HepG2 (cell line): ENCODE measurements around the gene MLN. TPM values are rescaled to one million over a fixed set of nuclear protein-coding genes. Genes with fewer than 3 reads are reported as not detected.

Source experiments
- FOXK1 ChIP-seq: sonication (generic); formaldehyde crosslinking; IDR thresholded peaks from 2 replicates; pipeline ENCODE4 v1.4.0; 2020; ENCODE audit warnings: low read depth, missing genetic modification reagents, borderline replicate concordance
- HDAC1 ChIP-seq: sonication (generic); formaldehyde crosslinking; IDR thresholded peaks from 2 replicates; pipeline ENCODE4 v1.5.1; 2020; ENCODE audit warnings: mild to moderate bottlenecking, missing genetic modification reagents
- HDAC2 ChIP-seq: sonication (generic); formaldehyde crosslinking; IDR thresholded peaks from 2 replicates; pipeline ENCODE4 v1.4.0; 2020; ENCODE audit warnings: missing genetic modification reagents
- HDAC6 ChIP-seq: fragments of 200-600 bp; sonication (generic); IDR thresholded peaks from 2 replicates; pipeline ENCODE4 v1.7.0; 2017; ENCODE audit warnings: mild to moderate bottlenecking, antibody characterized with exemption, low read length, low read depth
- HIVEP1 ChIP-seq: sonication (generic); formaldehyde crosslinking; IDR thresholded peaks from 2 replicates; pipeline ENCODE4 v1.4.0; 2020; ENCODE audit warnings: mild to moderate bottlenecking, missing genetic modification reagents
- PRPF4 ChIP-seq: fragments of 200-400 bp; formaldehyde crosslinking; IDR thresholded peaks from 2 replicates; pipeline ENCODE4 v1.6.1; 2016; ENCODE audit warnings: low read length, low read depth; ENCODE audit not compliant: poor library complexity, severe bottlenecking
- SRY ChIP-seq: sonication (generic); formaldehyde crosslinking; IDR thresholded peaks from 2 replicates; pipeline ENCODE4 v1.8.0; 2022; ENCODE audit warnings: mild to moderate bottlenecking, missing genetic modification reagents
- ZBTB1 ChIP-seq: sonication (generic); formaldehyde crosslinking; IDR thresholded peaks from 2 replicates; pipeline ENCODE4 v1.4.0; 2020; ENCODE audit warnings: missing genetic modification reagents, borderline replicate concordance
- ZBTB7B ChIP-seq: sonication (generic); formaldehyde crosslinking; IDR thresholded peaks from 2 replicates; pipeline ENCODE4 v1.4.0; 2020; ENCODE audit warnings: missing genetic modification reagents
- ZNF501 ChIP-seq: sonication (generic); formaldehyde crosslinking; IDR thresholded peaks from 2 replicates; pipeline ENCODE4 v1.5.1; 2020; ENCODE audit warnings: mild to moderate bottlenecking, moderate library complexity, missing genetic modification reagents
- ZNF572 ChIP-seq: sonication (generic); formaldehyde crosslinking; IDR thresholded peaks from 2 replicates; pipeline ENCODE4 v1.5.1; 2020; ENCODE audit warnings: mild to moderate bottlenecking, missing genetic modification reagents
- ZNF616 ChIP-seq: sonication (generic); formaldehyde crosslinking; IDR thresholded peaks from 2 replicates; pipeline ENCODE4 v1.5.0; 2020; ENCODE audit warnings: low read depth, mild to moderate bottlenecking, missing genetic modification reagents
- ZNF709 ChIP-seq: sonication (generic); formaldehyde crosslinking; IDR thresholded peaks from 2 replicates; pipeline ENCODE4 v1.5.0; 2020; ENCODE audit warnings: mild to moderate bottlenecking, missing genetic modification reagents
- ZNF878 ChIP-seq: sonication (generic); formaldehyde crosslinking; IDR thresholded peaks from 2 replicates; pipeline ENCODE4 v1.8.1; 2023; ENCODE audit warnings: mild to moderate bottlenecking, missing genetic modification reagents, moderate library complexity
- ZNF879 ChIP-seq: sonication (generic); formaldehyde crosslinking; IDR thresholded peaks from 2 replicates; pipeline ENCODE4 v1.8.1; 2023; ENCODE audit warnings: missing genetic modification reagents
- polyA plus RNA-seq, 8 experiments: library from polyadenylated mRNA; depleted of rRNA in 3 of 8; stranded (reverse) in 7 of 8; unstranded in 1 of 8; fragments of >200 nt; fragmentation: Illumina TruSeq in 4 of 8; extraction: Trizol in 4 of 8; gene quantifications; 2 replicates each; pipeline versions ENCODE4 v1.2.1 to v1.2.3, GENCODE V29; 2011 to 2016; ENCODE audit warnings: low read depth in 4 of 8, missing spikeins in 1 of 8, mixed read lengths in 1 of 8; ENCODE audit not compliant: insufficient read depth in 1 of 8
- total RNA-seq, 5 experiments: library from RNA; depleted of rRNA; stranded (reverse); fragments of >200 nt; fragmentation: Illumina TruSeq; extraction: Trizol; gene quantifications; 2 replicates each; pipeline ENCODE4 v1.2.3, GENCODE V29; 2016; ENCODE audit warnings: low read depth in 1 of 5
- TF ChIP-seq, protein P1 (sequence below): sonication (generic); formaldehyde crosslinking; IDR thresholded peaks from 2 replicates; pipeline ENCODE4 v1.8.0; 2022; ENCODE audit warnings: mild to moderate bottlenecking, missing genetic modification reagents, moderate library complexity
- TF ChIP-seq, protein P2 (sequence below): sonication (generic); formaldehyde crosslinking; IDR thresholded peaks from 2 replicates; pipeline ENCODE4 v1.4.0; 2020; ENCODE audit warnings: missing genetic modification reagents
- TF ChIP-seq, protein P3 (sequence below): sonication (generic); formaldehyde crosslinking; conservative IDR thresholded peaks from 2 replicates; pipeline ENCODE4 v1.8.0; 2022; ENCODE audit warnings: missing genetic modification reagents
- TF ChIP-seq, protein P4 (sequence below): sonication (generic); formaldehyde crosslinking; IDR thresholded peaks from 2 replicates; pipeline ENCODE4 v1.5.0; 2020; ENCODE audit warnings: missing genetic modification reagents, mild to moderate bottlenecking, borderline replicate concordance
- TF ChIP-seq, protein P5 (sequence below): sonication (generic); formaldehyde crosslinking; IDR thresholded peaks from 2 replicates; pipeline ENCODE4 v1.8.1; 2023; ENCODE audit warnings: mild to moderate bottlenecking, moderate library complexity, missing genetic modification reagents
- TF ChIP-seq, protein P6 (sequence below): sonication (generic); formaldehyde crosslinking; IDR thresholded peaks from 2 replicates; pipeline ENCODE4 v1.4.0; 2020; ENCODE audit warnings: mild to moderate bottlenecking, missing genetic modification reagents

The MLN gene
- total and polyA plus RNA-seq, 2 of the 13 experiments (the other 11 are each of a cell fraction or from before 2014, with no cell fraction given) = not detected

DNA sequence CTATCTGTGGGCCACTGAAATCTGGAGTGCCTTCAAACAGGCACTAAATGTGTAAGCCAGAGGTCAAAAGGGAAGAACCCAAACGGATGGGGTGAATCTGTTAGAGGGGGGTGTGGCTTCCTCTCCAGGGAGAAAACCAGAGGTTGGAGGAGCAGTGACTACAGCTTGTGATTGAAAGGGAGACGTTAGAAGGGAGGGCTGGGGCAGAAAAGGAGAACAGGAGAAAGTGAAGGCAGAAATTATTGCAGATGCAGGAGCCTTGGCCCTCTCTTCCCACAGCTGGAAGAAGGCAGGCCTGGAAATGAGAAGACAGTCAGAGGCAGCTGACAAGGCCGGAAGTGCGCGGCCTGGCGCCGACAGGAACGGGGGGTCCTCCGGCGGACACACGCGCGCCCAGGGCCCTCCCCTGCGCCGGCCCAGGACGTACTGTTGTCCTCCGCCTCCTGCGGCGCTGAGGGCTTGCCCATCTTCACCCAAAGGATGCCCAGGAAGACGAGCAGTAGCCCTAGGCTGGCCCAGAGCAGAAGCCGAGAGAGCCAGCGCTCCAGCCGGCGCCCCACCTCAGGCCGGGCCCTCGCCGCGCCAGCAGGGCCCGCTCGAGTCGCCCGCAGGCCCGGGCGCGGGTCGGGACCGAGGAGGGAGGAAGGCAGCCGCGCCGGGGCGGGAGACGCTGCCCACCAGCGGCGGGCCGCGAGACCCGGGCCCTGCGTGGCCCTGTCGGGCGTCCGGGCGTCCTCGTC, 15.7 kb downstream of the MLN start (continued):
- TF ChIP-seq, protein P1, sequence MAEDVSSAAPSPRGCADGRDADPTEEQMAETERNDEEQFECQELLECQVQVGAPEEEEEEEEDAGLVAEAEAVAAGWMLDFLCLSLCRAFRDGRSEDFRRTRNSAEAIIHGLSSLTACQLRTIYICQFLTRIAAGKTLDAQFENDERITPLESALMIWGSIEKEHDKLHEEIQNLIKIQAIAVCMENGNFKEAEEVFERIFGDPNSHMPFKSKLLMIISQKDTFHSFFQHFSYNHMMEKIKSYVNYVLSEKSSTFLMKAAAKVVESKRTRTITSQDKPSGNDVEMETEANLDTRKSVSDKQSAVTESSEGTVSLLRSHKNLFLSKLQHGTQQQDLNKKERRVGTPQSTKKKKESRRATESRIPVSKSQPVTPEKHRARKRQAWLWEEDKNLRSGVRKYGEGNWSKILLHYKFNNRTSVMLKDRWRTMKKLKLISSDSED (CRISPR knock-in tag) = no peak
- TF ChIP-seq, protein P2, sequence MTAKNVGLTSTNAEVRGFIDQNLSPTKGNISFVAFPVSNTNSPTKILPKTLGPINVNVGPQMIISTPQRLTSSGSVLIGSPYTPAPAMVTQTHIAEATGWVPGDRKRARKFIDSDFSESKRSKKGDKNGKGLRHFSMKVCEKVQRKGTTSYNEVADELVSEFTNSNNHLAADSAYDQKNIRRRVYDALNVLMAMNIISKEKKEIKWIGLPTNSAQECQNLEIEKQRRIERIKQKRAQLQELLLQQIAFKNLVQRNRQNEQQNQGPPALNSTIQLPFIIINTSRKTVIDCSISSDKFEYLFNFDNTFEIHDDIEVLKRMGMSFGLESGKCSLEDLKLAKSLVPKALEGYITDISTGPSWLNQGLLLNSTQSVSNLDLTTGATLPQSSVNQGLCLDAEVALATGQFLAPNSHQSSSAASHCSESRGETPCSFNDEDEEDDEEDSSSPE (CRISPR knock-in tag) = peak; percentile 45; the same call in 1 of the 2 replicates
- TF ChIP-seq, protein P3, sequence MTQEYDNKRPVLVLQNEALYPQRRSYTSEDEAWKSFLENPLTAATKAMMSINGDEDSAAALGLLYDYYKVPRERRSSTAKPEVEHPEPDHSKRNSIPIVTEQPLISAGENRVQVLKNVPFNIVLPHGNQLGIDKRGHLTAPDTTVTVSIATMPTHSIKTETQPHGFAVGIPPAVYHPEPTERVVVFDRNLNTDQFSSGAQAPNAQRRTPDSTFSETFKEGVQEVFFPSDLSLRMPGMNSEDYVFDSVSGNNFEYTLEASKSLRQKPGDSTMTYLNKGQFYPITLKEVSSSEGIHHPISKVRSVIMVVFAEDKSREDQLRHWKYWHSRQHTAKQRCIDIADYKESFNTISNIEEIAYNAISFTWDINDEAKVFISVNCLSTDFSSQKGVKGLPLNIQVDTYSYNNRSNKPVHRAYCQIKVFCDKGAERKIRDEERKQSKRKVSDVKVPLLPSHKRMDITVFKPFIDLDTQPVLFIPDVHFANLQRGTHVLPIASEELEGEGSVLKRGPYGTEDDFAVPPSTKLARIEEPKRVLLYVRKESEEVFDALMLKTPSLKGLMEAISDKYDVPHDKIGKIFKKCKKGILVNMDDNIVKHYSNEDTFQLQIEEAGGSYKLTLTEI (CRISPR knock-in tag) = no peak
- TF ChIP-seq ZNF616 (CRISPR knock-in tag) (no peak; the same call in 1 of the 2 replicates), ZBTB1 (CRISPR knock-in tag) (0 out of 2 replicates have a peak, but pooled peaks have one; percentile 24), HIVEP1 (CRISPR knock-in tag) (0 out of 2 replicates have a peak, but pooled peaks have one; percentile 61), HDAC2 (CRISPR knock-in tag) (peak; percentile 69), HDAC6 (no peak), HDAC1 (CRISPR knock-in tag) (peak; percentile 80), ZBTB7B (CRISPR knock-in tag) (peak; percentile 74; the same call in 1 of the 2 replicates), FOXK1 (peak; percentile 55; the same call in 1 of the 2 replicates), ZNF878 (no peak), ZNF879 (no peak), SRY (CRISPR knock-in tag) (no peak), ZNF709 (CRISPR knock-in tag) (no peak; the same call in 1 of the 2 replicates), ZNF501 (CRISPR knock-in tag) (peak; percentile 80; the same call in 1 of the 2 replicates), ZNF572 (CRISPR knock-in tag) (peak; percentile 70; the same call in 1 of the 2 replicates), PRPF4 (no peak)
- TF ChIP-seq, protein P4, sequence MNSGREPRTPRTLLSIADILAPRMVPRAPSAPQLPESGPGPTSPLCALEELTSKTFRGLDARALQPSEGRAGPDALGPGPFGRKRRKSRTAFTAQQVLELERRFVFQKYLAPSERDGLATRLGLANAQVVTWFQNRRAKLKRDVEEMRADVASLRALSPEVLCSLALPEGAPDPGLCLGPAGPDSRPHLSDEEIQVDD (CRISPR knock-in tag) = 0 out of 2 replicates have a peak, but pooled peaks have one; percentile 66
- TF ChIP-seq, protein P5, sequence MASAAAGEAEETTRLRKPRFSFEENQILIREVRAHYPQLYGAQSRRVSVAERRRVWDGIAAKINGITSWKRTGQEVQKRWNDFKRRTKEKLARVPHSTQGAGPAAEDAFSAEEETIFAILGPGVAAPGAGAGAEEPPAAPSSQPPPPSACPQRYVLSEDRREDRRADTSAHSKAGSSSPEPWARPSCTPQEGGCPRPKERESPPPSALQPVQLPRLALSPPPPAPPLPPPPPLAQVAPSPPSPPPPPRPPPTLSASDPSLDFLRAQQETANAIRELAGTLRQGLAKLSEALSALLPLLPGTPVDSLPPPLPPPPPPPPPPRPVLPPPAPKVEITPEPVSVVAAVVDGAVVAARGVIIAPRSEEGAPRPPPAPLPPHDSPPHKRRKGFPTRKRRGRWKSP = no peak
- TF ChIP-seq, protein P6, sequence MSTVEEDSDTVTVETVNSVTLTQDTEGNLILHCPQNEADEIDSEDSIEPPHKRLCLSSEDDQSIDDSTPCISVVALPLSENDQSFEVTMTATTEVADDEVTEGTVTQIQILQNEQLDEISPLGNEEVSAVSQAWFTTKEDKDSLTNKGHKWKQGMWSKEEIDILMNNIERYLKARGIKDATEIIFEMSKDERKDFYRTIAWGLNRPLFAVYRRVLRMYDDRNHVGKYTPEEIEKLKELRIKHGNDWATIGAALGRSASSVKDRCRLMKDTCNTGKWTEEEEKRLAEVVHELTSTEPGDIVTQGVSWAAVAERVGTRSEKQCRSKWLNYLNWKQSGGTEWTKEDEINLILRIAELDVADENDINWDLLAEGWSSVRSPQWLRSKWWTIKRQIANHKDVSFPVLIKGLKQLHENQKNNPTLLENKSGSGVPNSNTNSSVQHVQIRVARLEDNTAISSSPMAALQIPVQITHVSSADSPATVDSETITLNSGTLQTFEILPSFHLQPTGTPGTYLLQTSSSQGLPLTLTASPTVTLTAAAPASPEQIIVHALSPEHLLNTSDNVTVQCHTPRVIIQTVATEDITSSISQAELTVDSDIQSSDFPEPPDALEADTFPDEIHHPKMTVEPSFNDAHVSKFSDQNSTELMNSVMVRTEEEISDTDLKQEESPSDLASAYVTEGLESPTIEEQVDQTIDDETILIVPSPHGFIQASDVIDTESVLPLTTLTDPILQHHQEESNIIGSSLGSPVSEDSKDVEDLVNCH = no peak
